ENCODE measurements around the gene COPG1. TPM values are rescaled to one million over a fixed set of nuclear protein-coding genes. Genes with fewer than 3 reads are reported as not detected.

Gene COPG1
- total RNA-seq, 4 donors from 2014 or later: 35.6 to 409 (median 118) TPM

GRCh38 chr3:129288446-129288845, 39.0 kb downstream of the COPG1 start:
- Histone ChIP-seq H3K27ac (no peak overlapping the region), H3K4me1 (no peaks in the 10 kb centered on the region), H3K4me3 (no peak overlapping the region), H3K36me3 (no peaks in the 10 kb centered on the region), H3K27me3 (no peaks in the 10 kb centered on the region), H3K9me3 (no peaks in the 10 kb centered on the region)
- no peak for DNase-seq
- no peak for TF ChIP-seq POLR2A (IDR thresholded peaks at IDR 0.05)
- no peak for TF ChIP-seq CTCF (IDR thresholded peaks at IDR 0.05)
- intact Hi-C loops (cut with DNase I; ENCODE audit: low total_unique reads): no loop called here

- Histone ChIP-seq H3K4me1 (no peaks in the 10 kb centered on the region), H3K9me3 (no peaks in the 10 kb centered on the region), H3K27ac (no peak overlapping the region), H3K27me3 (no peaks in the 10 kb centered on the region), H3K4me3 (no peak overlapping the region), H3K36me3 (no peaks in the 10 kb centered on the region)
- TF ChIP-seq CTCF (IDR thresholded peaks at IDR 0.05) (no peak), POLR2A (IDR thresholded peaks at IDR 0.05) (no peak)
- no peak for DNase-seq
- intact Hi-C loops (cut with DNase I; ENCODE audit: low total_unique reads): no loop called here
These were observed 40.0 kb downstream of the COPG1 start for GRCh38 chr3:129289201-129289921.

- Histone ChIP-seq H3K4me3 (no peak overlapping the region), H3K27ac (no peak overlapping the region), H3K4me1 (no peaks in the 10 kb centered on the region), H3K9me3 (no peaks in the 10 kb centered on the region), H3K27me3 (no peaks in the 10 kb centered on the region), H3K36me3 (no peaks in the 10 kb centered on the region)
- TF ChIP-seq CTCF (IDR thresholded peaks at IDR 0.05) (no peak), POLR2A (IDR thresholded peaks at IDR 0.05) (no peak)
- intact Hi-C loops (cut with DNase I; ENCODE audit: low total_unique reads): no loop called here
- DNase-seq: no peak
These were observed 42.0 kb downstream of the COPG1 start for GRCh38 chr3:129291236-129291886.

GRCh38 chr3:129295286-129295685, 45.9 kb downstream of the COPG1 start:
- H3K4me3 ChIP-seq: no peak overlapping the region
- no peak overlapping the region for H3K27ac ChIP-seq
- no peak for DNase-seq
- intact Hi-C loops (cut with DNase I; ENCODE audit: low total_unique reads): no loop called here
- H3K36me3 ChIP-seq: no peaks in the 10 kb centered on the region
- no peaks in the 10 kb centered on the region for H3K9me3 ChIP-seq
- no peaks in the 10 kb centered on the region for H3K4me1 ChIP-seq
- H3K27me3 ChIP-seq: no peaks in the 10 kb centered on the region
- no peak for TF ChIP-seq POLR2A (IDR thresholded peaks at IDR 0.05)
- no peak for TF ChIP-seq CTCF (IDR thresholded peaks at IDR 0.05)

- Histone ChIP-seq H3K27me3 (no peaks in the 10 kb centered on the region), H3K36me3 (no peaks in the 10 kb centered on the region), H3K9me3 (no peaks in the 10 kb centered on the region), H3K27ac (peak overlapping the region; percentile 79 to 81), H3K4me1 (no peaks in the 10 kb centered on the region), H3K4me3 (no peak overlapping the region)
- TF ChIP-seq POLR2A (IDR thresholded peaks at IDR 0.05) (no peak), CTCF (IDR thresholded peaks at IDR 0.05) (no peak)
- intact Hi-C loops (cut with DNase I; ENCODE audit: low total_unique reads): no loop called here
- DNase-seq: no peak
These were observed 54.9 kb downstream of the COPG1 start for GRCh38 chr3:129304146-129304961.

Measured in uterus (tissue), 4 donors.